HTR-8/SVneo (cell line): Measurements from ENCODE around the gene RSKR.
A peak's percentile ranks its signal among the peaks of the same experiment; 100 is the strongest.
"Not testable (repeated sequence)": the region's sequence is repeated elsewhere in the genome, so short reads cannot be mapped to it uniquely, and the experiment has no call there.

Experiments used
- DNase-seq: peaks from one replicate; pipeline ENCODE4 v3.0.0; 2011; ENCODE audit warnings: low spot score, mixed read lengths; ENCODE audit not compliant: insufficient read length
- FAIRE-seq: peaks from 2 replicates; lab custom pipeline; 2011; peaks lifted over from hg19 to GRCh38; lab: Jason Lieb, UNC

Gene RSKR

GRCh38 chr17:28580959-28581358, 33.0 kb downstream of the RSKR start:
- FAIRE-seq (peak; percentile 52), DNase-seq (no peak)

DNA sequence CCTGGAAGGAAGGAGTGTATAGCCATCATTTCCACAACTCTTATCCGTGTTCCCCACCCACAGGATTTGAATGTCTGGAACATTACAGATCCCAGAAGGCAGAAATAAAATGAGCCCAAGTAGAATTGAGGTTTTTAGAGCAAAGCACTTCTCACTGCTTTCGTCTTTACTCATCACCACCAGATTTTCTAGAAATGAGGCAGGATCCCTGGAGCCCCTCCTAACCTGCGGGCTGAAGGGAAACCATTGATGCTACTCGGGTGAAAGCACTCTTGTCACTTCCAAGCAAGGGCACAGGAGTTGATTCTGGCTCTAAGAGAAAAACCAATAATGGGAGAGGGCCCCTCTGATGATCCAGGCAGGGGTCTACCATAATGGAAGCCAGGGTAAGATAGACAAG, 34.5 kb downstream of the RSKR start:
- no peak for FAIRE-seq
- DNase-seq: no peak

DNA sequence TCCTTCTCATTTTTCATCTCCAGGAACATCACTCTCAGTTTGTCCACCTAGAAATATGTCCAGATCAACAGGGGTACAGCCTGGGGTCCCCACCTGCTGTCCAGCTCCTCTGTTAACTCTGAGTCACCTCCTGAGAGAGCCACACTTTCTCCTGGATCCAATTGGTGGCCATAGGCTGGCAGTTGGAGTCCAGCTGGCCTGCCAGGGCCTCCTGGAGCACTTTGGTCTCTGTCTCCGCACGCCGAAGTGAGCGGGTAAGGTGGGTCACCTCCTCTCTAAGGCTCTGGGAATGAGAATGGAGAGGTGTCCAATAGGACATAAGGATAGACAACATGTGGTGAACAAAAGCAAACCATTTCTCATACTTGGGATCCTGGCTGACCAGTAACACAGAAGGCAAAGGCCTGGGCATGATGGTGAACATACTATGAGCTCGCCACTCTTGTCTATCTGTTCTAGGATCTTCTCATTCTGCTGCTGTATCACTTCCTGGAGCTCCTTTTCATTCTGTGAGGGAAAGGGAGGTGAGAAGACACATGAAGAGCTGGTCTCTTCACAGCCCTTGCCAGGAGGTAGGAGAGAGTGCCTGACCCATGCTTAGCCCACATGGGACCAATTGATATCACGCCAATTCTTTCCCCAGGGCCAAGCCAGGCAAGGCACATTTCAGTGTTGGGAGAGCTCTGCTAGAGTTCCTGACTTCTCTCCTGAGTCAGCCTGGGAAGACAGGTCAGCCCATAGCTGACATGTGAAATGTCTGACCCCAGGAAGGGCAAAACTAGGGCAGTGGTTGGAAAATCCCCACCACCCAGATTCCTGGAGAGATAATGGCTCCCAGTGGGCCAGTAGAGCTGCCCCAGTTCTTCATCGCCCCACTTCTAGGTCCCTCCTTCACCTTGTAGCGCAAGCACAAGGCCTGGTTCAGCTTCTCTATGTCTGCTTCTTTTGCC, 35.5 kb downstream of the RSKR start:
- FAIRE-seq: no peak
- no peak for DNase-seq

DNA sequence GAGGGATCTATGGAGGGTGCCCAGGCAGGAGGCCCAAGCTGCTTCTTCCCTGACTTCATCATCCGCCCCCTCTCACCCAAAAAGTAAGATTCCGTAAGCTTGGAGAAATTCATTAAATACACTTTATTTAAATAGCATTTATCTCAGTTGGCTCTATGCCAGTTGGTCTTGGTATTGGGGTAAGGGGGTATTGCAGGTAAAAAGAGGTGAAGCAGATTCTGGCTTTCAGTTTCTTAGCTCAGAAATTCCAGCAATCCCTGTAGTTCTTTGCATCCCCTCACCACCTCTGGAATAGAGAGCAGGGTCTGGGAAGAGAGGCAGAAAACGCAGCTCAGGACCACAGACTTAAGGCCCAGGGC, 36.5 kb downstream of the RSKR start:
- no peak for DNase-seq
- no peak for FAIRE-seq

DNA sequence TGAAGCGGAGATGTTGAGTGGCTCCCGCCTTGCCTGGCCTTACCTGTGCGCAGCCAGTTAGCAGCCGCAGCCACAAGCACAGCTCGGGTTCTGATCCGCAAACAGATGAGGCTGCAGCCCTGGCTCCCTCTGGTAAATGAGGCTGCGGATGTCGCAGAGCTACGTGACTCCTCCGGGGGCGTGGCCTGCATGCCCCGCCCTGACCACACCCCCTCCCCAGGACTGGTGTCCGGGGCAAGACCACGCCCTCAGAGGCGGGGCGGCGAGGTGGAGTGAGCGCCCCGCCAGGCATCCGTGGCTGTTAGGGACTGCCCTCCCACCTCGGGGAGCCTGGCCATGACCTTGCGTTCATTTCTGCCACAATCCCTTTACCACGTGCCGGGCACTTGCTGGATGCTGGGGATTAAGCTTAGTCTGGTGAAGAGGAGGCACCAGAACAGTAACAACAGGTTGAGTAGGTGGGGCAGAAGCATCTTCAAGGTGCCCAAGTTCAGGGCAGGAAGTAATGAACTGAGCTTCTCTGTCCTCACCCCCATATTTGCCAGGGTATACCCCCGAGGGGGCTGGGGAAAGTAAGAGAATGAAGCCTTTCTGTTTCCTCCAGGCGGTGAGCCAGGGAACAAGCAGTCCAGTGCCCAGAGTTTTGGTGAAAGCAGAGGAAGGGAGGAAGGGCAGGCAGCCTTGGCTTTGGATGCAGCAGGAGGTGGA, 37.1 kb downstream of the RSKR start, which contains the start of gene ALDOC:
TSS of gene ALDOC (minus strand) at position 138 of the 708 bp plus-strand sequence. CDS start 1,363 bp downstream, outside the sequence.
- FAIRE-seq: no peak
- DNase-seq: peak; percentile 58

GRCh38 chr17:28576016-28576415, 38.0 kb downstream of the RSKR start:
- not testable (repeated sequence) for DNase-seq, FAIRE-seq

- FAIRE-seq: no peak
These were observed 38.7 kb downstream of the RSKR start for GRCh38 chr17:28575126-28575795.

GRCh38 chr17:28574526-28574925, 39.5 kb downstream of the RSKR start:
- DNase-seq: no peak
- FAIRE-seq: no peak

More at GRCh38 chr17:28575126-28575795, 38.7 kb downstream of the RSKR start:
- DNase-seq: no peak

GRCh38 chr17:28573966-28574480, 40.0 kb downstream of the RSKR start:
- no peak for DNase-seq
- no peak for FAIRE-seq

DNA sequence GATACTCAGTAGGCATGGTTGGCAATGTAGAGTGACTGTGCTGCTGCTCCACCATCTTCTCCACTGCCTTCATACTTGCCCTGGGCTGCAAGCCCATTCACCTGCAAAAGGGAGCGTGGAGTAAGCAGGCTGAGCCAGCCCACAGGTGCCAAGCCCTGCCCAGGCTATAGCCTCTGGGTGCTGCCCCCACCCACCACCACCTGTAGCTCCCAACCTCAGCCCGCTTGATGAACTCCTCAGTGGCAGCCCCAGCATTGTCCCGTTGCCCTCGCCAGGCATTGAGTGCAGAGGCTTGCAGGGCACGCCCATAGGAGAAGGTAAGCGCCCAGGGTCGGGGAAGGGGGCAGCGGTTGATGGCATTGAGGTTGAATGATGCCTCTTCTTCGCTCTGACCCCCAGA, 40.5 kb downstream of the RSKR start:
- no peak for DNase-seq
- no peak for FAIRE-seq

- DNase-seq (no peak), FAIRE-seq (no peak)
These were observed 41.0 kb downstream of the RSKR start for GRCh38 chr17:28573040-28573380.

GRCh38 chr17:28572259-28573039, 41.5 kb downstream of the RSKR start:
- DNase-seq: no peak
- FAIRE-seq: no peak

- peak; percentile 92 for FAIRE-seq
- DNase-seq: peak; percentile 99
These were observed 42.4 kb downstream of the RSKR start, which contains the start of gene PIGS for GRCh38 chr17:28571361-28572122. PIGS (minus strand) TSS chr17:28571524; CDS start chr17:28571496, 28 bp downstream.

- DNase-seq (peak; percentile 45), FAIRE-seq (no peak)
These were observed 43.1 kb downstream of the RSKR start for GRCh38 chr17:28570716-28571360.

GRCh38 chr17:28569446-28569845, 44.5 kb downstream of the RSKR start:
- DNase-seq (no peak), FAIRE-seq (no peak)

- FAIRE-seq (no peak), DNase-seq (no peak)
These were observed 46.4 kb downstream of the RSKR start for GRCh38 chr17:28567604-28568003.

DNA sequence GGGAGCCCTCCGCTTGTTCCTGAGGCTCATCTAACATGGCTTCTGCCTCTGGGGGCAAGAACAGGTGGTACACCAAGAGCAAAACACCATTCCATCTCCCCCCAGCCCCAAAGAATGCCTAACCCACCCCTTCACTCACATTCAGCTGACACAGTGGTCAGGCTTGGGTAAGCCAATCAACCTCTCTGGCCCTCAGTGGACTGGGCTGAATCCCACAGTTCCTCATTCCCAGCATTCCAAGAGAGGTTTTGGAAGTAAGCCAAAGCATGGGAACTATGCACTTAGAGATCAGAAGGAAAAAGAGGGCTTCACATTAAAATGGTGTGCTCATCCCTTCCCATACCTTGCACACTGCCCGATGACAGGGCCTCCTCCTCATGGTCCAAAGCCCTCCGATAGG, 50.5 kb downstream of the RSKR start:
- no peak for FAIRE-seq

More for the DNA sequence above, 50.5 kb downstream of the RSKR start:
- peak; percentile 66 for DNase-seq
